Lung (tissue), 12 donors: ENCODE results near the gene DHRS1. TPM values are rescaled to one million over a fixed set of nuclear protein-coding genes. Genes with fewer than 3 reads are reported as not detected.

Source experiments
- ATAC-seq: fragments of 200-7000 bp; cut with Tn5 transposase; one replicate; pipeline ENCODE4 v1.9.1; 2020; ENCODE audit warnings: moderate number of reproducible peaks; ENCODE audit not compliant: insufficient read depth, low FRiP score
- DNase-seq, 3 donors: peaks; one replicate each; pipeline ENCODE4 v3.0.0-alpha.2; 2013 to 2017
- H3K27ac ChIP-seq, 2 donors: one replicate each; pipeline ENCODE4 v1.5.1; 2013; ENCODE audit warnings: mild to moderate bottlenecking in 2 of 2, moderate library complexity in 2 of 2, control low read depth in 1 of 2, inconsistent platforms in 1 of 2, low read depth in 1 of 2, low read length in 1 of 2
- H3K27me3 ChIP-seq, 3 donors: one replicate each; pipeline ENCODE4 v1.5.1; 2013; ENCODE audit warnings: low read length in 2 of 3; ENCODE audit not compliant: control insufficient read depth in 3 of 3, insufficient read depth in 3 of 3
- H3K36me3 ChIP-seq, 4 donors: one replicate each; pipeline ENCODE4 v1.5.1; 2013; ENCODE audit warnings: low read length in 4 of 4, mild to moderate bottlenecking in 1 of 4, moderate library complexity in 1 of 4; ENCODE audit not compliant: control insufficient read depth in 4 of 4, insufficient read depth in 4 of 4
- H3K4me1 ChIP-seq, 5 donors: one replicate each; pipeline ENCODE4 v1.5.1; 2013; ENCODE audit warnings: low read length in 5 of 5, mild to moderate bottlenecking in 2 of 5, moderate library complexity in 1 of 5; ENCODE audit not compliant: control insufficient read depth in 5 of 5, insufficient read depth in 5 of 5
- H3K4me3 ChIP-seq: one replicate; pipeline ENCODE4 v1.5.1; 2013; ENCODE audit warnings: mild to moderate bottlenecking, control low read depth, moderate library complexity
- H3K9ac ChIP-seq, 2 donors: one replicate each; pipeline ENCODE4 v1.5.1; 2013; ENCODE audit warnings: low read length in 2 of 2, control low read depth in 1 of 2; ENCODE audit not compliant: insufficient read depth in 1 of 2
- H3K9me3 ChIP-seq, 4 donors: one replicate each; pipeline ENCODE4 v1.5.1; 2013; ENCODE audit warnings: low read length in 3 of 4, mild to moderate bottlenecking in 1 of 4, moderate library complexity in 1 of 4; ENCODE audit not compliant: control insufficient read depth in 4 of 4, insufficient read depth in 3 of 4
- CTCF ChIP-seq: IDR thresholded peaks from 2 replicates; pipeline ENCODE4 v1.5.1; 2012; ENCODE audit warnings: mild to moderate bottlenecking; ENCODE audit errors: control extremely low read depth, extremely low read depth
- WGBS, 2 donors: extraction: QIAGEN DNeasy Blood & Tissue Kit; methylation state at CpG; one replicate each; pipeline ENCODE4 v1.1.7; 2013; 5-methylcytosine and 5-hydroxymethylcytosine counted together
- polyA plus RNA-seq, 2 donors: library from polyadenylated mRNA; stranded (reverse); fragments of 200-250 nt; gene quantifications; one replicate each; pipeline ENCODE4 v1.2.1, GENCODE V29; 2013
- total RNA-seq, 2 donors: library from RNA; depleted of rRNA in 1 of 2; stranded (reverse); fragments of >200 nt in 1 of 2; gene quantifications; one replicate each; pipeline ENCODE4 v1.2.1, GENCODE V29; 2014 to 2021
- donor health status: control.
- donor health status: control.
- donor health status: Bipolar disorder and iron deficiency.
- donor health status: healthy.
- donor health status: DM: yes; HTN: yes; CAD: no.

DHRS1 gene
- total and polyA plus RNA-seq, 4 donors, result 20.6 to 27.8 (median 22.4) TPM

GRCh38 chr14:24274101-24274543, 25.5 kb downstream of the DHRS1 start:
- peak; percentile 28 for ATAC-seq
- H3K4me3 ChIP-seq, result no peak overlapping the region
- peaks cover 0 to 5% (median 0%) of the 10 kb centered on the region in 4 donors for H3K36me3 ChIP-seq
- H3K27me3 ChIP-seq, result no peaks in the 10 kb centered on the region
- WGBS, 2 donors, result 36 to 42% methylated on average over 3 of the region's 3 CpGs
- TF ChIP-seq CTCF, result no peak
- H3K9me3 ChIP-seq, result no peaks in the 10 kb centered on the region
- peaks cover 4 to 11% (median 6%) of the 10 kb centered on the region in 5 donors for H3K4me1 ChIP-seq
- peak in 2 of 3 donors; percentile 29 to 58 for DNase-seq
- H3K27ac ChIP-seq, result peak overlapping the region; percentile 0 to 78
- H3K9ac ChIP-seq, result no peak overlapping the region

- peaks cover 4 to 11% (median 6%) of the 10 kb centered on the region in 5 donors for H3K4me1 ChIP-seq
- no peaks in the 10 kb centered on the region for H3K9me3 ChIP-seq
- no peak overlapping the region for H3K4me3 ChIP-seq
- H3K27me3 ChIP-seq, result no peaks in the 10 kb centered on the region
- peaks cover 0 to 10% (median 0%) of the 10 kb centered on the region in 4 donors for H3K36me3 ChIP-seq
- ATAC-seq (no peak), DNase-seq (no peak)
- 52 to 66% methylated on average over 3 of the region's 3 CpGs for WGBS, 2 donors
- H3K27ac ChIP-seq, result peak overlapping the region; percentile 0 to 79
- no peak for TF ChIP-seq CTCF
- H3K9ac ChIP-seq, result no peak overlapping the region
These were observed 26.1 kb downstream of the DHRS1 start for GRCh38 chr14:24273422-24273998.

- DNase-seq (peak in 1 of 3 donors; percentile 13), ATAC-seq (no peak)
- Histone ChIP-seq H3K36me3 (peaks cover 0 to 18% (median under 1%) of the 10 kb centered on the region in 4 donors), H3K27me3 (no peaks in the 10 kb centered on the region), H3K4me3 (no peak overlapping the region), H3K9ac (peak overlapping the region in 1 of 2 donors; percentile 15), H3K27ac (peak overlapping the region in 1 of 2 donors; percentile 71), H3K4me1 (peaks cover 4 to 11% (median 6%) of the 10 kb centered on the region in 5 donors), H3K9me3 (no peaks in the 10 kb centered on the region)
- 69 to 91% methylated on average over 2 of the region's 2 CpGs for WGBS, 2 donors
- no peak for TF ChIP-seq CTCF
These were observed 27.1 kb downstream of the DHRS1 start for GRCh38 chr14:24272467-24272866.
